IPS DF 6.9 (cell line): ENCODE data around the gene CCDC78.
"Not testable (repeated sequence)": the region's sequence is repeated elsewhere in the genome, so short reads cannot be mapped to it uniquely, and the experiment has no call there.

ENCODE experiments used
- DNase-seq: peaks from one replicate; pipeline ENCODE4 v3.0.0-alpha.2; 2013; ENCODE audit warnings: low read depth, low spot score
- H3K27ac ChIP-seq: one replicate; pipeline ENCODE4 v1.5.1; 2013; ENCODE audit warnings: low read length, control low read depth
- H3K27me3 ChIP-seq: 2 replicates; pipeline ENCODE4 v1.6.1; 2013; ENCODE audit warnings: mild to moderate bottlenecking, low read length; ENCODE audit not compliant: control insufficient read depth, insufficient read depth
- H3K36me3 ChIP-seq: 2 replicates; pipeline ENCODE4 v1.6.1; 2013; ENCODE audit warnings: low read length; ENCODE audit not compliant: control insufficient read depth, insufficient read depth
- H3K4me1 ChIP-seq: 2 replicates; pipeline ENCODE4 v1.6.1; 2013; ENCODE audit warnings: low read length; ENCODE audit not compliant: control insufficient read depth, insufficient read depth
- H3K4me3 ChIP-seq: 2 replicates; pipeline ENCODE4 v1.5.1; 2013; ENCODE audit warnings: mild to moderate bottlenecking, low read length
- H3K9me3 ChIP-seq: 2 replicates; pipeline ENCODE4 v1.6.1; 2013; ENCODE audit warnings: low read length, inconsistent platforms; ENCODE audit not compliant: control insufficient read depth, insufficient read depth
- WGBS: extraction: QIAGEN DNeasy Blood & Tissue Kit; methylation state at CpG from one replicate; pipeline ENCODE4 v1.1.7; 2013; ENCODE audit warnings: mixed read lengths, missing lambda C conversion rate; ENCODE audit not compliant: insufficient read length, insufficient coverage; 5-methylcytosine and 5-hydroxymethylcytosine counted together

The CCDC78 gene

GRCh38 chr16:700684-701584 is 25.3 kb downstream of the CCDC78 start:
- Histone ChIP-seq H3K36me3 (no peaks in the 10 kb centered on the region), H3K27me3 (peaks cover 43% of the 10 kb centered on the region), H3K9me3 (no peaks in the 10 kb centered on the region), H3K27ac (no peak overlapping the region), H3K4me3 (no peak overlapping the region), H3K4me1 (no peaks in the 10 kb centered on the region)
- DNase-seq: no peak
- WGBS: no CpG with 5 or more reads among the region's 76 CpGs

- DNase-seq: no peak
- H3K9me3 ChIP-seq: no peaks in the 10 kb centered on the region
- H3K27me3 ChIP-seq: peaks cover 36% of the 10 kb centered on the region
- WGBS: no CpG with 5 or more reads among the region's 19 CpGs
- H3K4me3 ChIP-seq: no peak overlapping the region
- H3K36me3 ChIP-seq: no peaks in the 10 kb centered on the region; the same call in 1 of the 2 replicates
- no peak overlapping the region for H3K27ac ChIP-seq
- peaks cover 3% of the 10 kb centered on the region for H3K4me1 ChIP-seq
Observed at GRCh38 chr16:698911-699671, 27.2 kb downstream of the CCDC78 start.

- Histone ChIP-seq H3K9me3 (no peaks in the 10 kb centered on the region), H3K27me3 (peaks cover 6% of the 10 kb centered on the region; the same call in 1 of the 2 replicates), H3K4me1 (peaks cover 6% of the 10 kb centered on the region), H3K36me3 (no peaks in the 10 kb centered on the region; the same call in 1 of the 2 replicates), H3K27ac (no peak overlapping the region), H3K4me3 (peak overlapping the region; percentile 43; the same call in 1 of the 2 replicates)
- no CpG with 5 or more reads among the region's 71 CpGs for WGBS
- no peak for DNase-seq
Observed at GRCh38 chr16:695355-696089, 30.7 kb downstream of the CCDC78 start.

GRCh38 chr16:694863-695354 is 31.3 kb downstream of the CCDC78 start:
- no peak overlapping the region for H3K27ac ChIP-seq
- H3K4me3 ChIP-seq: peak overlapping the region; percentile 48; the same call in 1 of the 2 replicates
- peaks cover 6% of the 10 kb centered on the region for H3K4me1 ChIP-seq
- no peak for DNase-seq
- no CpG with 5 or more reads among the region's 37 CpGs for WGBS
- H3K36me3 ChIP-seq: no peaks in the 10 kb centered on the region; the same call in 1 of the 2 replicates
- H3K27me3 ChIP-seq: peaks cover 6% of the 10 kb centered on the region; the same call in 1 of the 2 replicates
- H3K9me3 ChIP-seq: no peaks in the 10 kb centered on the region

GRCh38 chr16:694187-694862 is 31.9 kb downstream of the CCDC78 start:
- Histone ChIP-seq H3K4me3 (peak overlapping the region; percentile 48), H3K36me3 (peaks cover under 1% of the 10 kb centered on the region; the same call in 1 of the 2 replicates), H3K27ac (no peak overlapping the region), H3K4me1 (peaks cover 10% of the 10 kb centered on the region), H3K27me3 (peaks cover 4% of the 10 kb centered on the region; the same call in 1 of the 2 replicates), H3K9me3 (no peaks in the 10 kb centered on the region)
- WGBS: no CpG with 5 or more reads among the region's 64 CpGs
- no peak for DNase-seq

DNA sequence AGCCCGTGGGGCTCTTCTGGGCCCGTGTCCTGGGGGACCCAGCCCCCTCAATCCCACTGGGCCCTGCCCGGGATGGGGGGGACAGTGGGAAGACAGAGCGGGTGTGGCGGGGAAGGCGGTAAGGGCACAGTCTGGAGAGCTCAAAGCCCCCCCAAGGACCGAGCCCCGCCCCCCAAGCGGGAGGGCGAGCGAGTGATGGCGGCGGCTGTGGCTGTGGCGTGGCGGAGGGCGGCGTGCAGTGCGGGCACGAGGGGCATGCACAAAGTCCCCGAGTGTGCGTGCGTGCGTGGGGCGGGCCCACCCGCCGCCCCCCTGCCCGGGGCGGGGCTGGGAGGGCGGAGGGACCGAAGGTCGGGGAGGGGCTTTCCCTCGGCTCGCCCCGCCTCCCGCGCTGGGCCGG is 32.5 kb downstream of the CCDC78 start:
- peak overlapping the region; percentile 48; the same call in 1 of the 2 replicates for H3K4me3 ChIP-seq
- H3K4me1 ChIP-seq: peaks cover 11% of the 10 kb centered on the region
- H3K27me3 ChIP-seq: peaks cover 2% of the 10 kb centered on the region; the same call in 1 of the 2 replicates
- H3K27ac ChIP-seq: no peak overlapping the region
- peaks cover 5% of the 10 kb centered on the region; the same call in 1 of the 2 replicates for H3K36me3 ChIP-seq
- no peaks in the 10 kb centered on the region for H3K9me3 ChIP-seq
- no peak for DNase-seq
- no CpG with 5 or more reads among the region's 37 CpGs for WGBS

- Histone ChIP-seq H3K4me1 (peaks cover 11% of the 10 kb centered on the region), H3K36me3 (peaks cover 5% of the 10 kb centered on the region; the same call in 1 of the 2 replicates), H3K9me3 (no peaks in the 10 kb centered on the region), H3K27me3 (peaks cover 2% of the 10 kb centered on the region; the same call in 1 of the 2 replicates), H3K27ac (no peak overlapping the region), H3K4me3 (peak overlapping the region; percentile 48; the same call in 1 of the 2 replicates)
- WGBS: no CpG with 5 or more reads among the region's 22 CpGs
- DNase-seq: no peak
Observed at GRCh38 chr16:693364-693763, 32.9 kb downstream of the CCDC78 start.

DNA sequence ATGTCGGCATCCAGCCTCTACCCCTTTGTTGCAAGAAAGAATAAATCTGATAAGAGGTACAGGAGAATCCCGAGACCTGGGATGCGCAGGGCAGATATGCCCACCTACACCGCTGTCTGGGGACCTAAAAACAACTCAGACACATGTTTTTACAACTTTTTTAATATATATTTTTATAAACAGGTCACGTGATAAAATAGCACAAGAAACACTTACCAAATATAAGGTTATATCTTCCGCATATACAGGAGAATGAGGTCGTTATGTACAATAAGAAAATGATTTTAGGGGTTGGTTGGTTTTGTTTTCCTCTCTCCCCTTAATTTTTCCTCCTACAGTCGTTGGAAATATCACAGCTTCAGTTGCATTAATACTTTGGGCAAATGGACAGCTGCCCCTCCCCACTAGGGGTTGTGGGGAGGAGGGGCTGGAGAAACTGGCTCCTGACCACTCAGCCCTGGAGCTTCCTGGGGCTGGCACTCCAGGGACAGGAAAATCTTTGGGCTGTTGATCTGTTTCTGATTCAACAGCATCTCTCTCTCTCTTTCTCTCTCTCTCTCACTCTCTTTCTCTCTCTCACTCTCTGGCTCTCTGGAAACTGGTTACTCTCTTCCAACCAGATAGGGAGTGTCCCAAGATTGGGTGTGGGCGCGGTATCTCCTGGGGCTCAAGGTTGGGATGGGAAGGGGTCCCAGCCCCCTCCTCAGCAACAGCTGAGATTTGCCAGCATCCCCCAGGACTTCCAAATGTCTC is 33.7 kb downstream of the CCDC78 start:
- Histone ChIP-seq H3K36me3 (peaks cover 5% of the 10 kb centered on the region; the same call in 1 of the 2 replicates), H3K9me3 (no peaks in the 10 kb centered on the region), H3K27ac (no peak overlapping the region), H3K4me1 (peaks cover 11% of the 10 kb centered on the region), H3K27me3 (peaks cover 2% of the 10 kb centered on the region; the same call in 1 of the 2 replicates), H3K4me3 (no peak overlapping the region)
- no CpG with 5 or more reads among the region's 10 CpGs for WGBS
- DNase-seq: no peak

- no CpG with 5 or more reads among the region's 16 CpGs for WGBS
- H3K27ac ChIP-seq, H3K9me3 ChIP-seq, H3K4me3 ChIP-seq, H3K27me3 ChIP-seq, DNase-seq: not testable (repeated sequence)
- Histone ChIP-seq H3K36me3 (peaks cover 13% of the 10 kb centered on the region), H3K4me1 (peaks cover 11% of the 10 kb centered on the region)
Observed at GRCh38 chr16:691242-691641, 35.0 kb downstream of the CCDC78 start.
